HuH-7.5 (cell line): ENCODE data around the gene HSD11B1.

Experiments used
- DNase-seq: peaks from one replicate; pipeline ENCODE4 v3.0.0; 2011; ENCODE audit warnings: low spot score

Gene HSD11B1

DNA sequence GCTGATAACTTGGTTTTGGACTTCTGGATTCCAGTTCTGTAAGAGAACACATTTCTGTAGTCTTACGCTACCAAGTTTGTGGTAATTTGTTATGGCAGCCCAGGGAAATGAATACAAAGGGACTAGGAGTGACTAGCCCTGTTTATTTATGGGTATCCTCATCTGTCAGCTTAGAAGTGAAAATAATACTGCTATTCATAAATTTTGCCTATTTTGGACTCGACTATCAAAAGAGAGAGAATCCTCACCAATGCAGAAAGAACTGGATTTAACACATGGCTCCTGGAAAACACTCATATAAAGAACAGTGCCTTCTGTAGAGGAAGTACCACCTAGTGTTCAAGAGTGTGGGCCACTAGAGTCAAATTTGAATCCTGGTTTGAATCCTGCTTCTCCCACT, 22.6 kb downstream of the HSD11B1 start:
- no peak for DNase-seq

DNA sequence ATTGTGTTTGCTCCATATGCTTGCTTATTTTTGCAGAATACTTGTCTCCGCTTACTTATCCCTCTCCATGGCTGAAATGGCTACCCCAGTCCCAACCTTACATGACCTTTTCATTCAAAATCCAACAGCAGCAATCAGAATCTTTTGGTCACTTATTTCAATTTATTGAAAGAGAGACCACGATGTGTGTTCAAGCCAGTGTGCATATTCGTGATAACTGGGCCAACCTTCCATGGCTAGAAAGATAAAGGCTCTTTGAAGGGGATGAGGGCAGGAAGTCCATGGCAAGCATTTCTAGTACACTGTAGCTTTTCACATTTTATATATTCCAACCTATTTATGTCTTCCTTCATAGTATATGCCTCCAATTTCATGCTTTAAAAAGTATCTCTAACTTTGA, 23.1 kb downstream of the HSD11B1 start:
- no peak for DNase-seq

DNA sequence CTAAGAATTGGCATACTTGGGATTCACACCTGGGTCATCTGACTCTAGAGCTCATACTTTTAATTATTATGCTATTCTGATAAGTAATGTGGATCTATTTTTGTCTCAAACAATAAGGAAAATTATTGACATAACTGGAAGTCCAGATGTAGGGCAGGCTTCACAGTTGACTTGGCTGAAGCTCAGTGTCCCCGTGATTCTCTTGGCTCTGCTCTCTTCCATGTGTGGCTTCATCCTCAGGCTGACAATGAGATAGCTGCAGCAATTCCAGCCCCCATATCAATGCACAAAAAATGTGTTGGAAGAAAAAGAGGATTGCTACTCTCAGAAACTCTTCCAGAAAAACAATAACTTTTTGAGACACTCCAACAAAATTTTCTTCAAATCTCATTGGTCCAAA, 23.8 kb downstream of the HSD11B1 start:
- DNase-seq: no peak

DNA sequence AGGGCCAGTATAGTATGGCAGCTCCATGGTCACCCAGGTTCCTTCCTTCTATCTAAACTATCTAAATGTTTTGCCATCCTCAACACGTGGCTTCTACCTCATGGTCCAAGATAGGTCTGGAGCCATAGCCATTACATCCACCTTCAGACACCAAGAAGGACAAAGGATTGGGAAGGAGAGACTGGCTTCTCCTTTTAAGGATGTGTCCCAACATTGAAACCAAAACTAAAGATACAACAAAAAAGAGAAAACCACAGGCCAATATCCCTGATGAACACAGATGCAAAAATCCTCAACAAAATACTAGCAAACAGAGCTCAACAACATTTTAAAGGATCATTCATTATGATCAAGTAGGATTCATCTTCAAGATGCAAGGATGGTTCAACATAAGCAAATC, 24.8 kb downstream of the HSD11B1 start:
- no peak for DNase-seq

DNA sequence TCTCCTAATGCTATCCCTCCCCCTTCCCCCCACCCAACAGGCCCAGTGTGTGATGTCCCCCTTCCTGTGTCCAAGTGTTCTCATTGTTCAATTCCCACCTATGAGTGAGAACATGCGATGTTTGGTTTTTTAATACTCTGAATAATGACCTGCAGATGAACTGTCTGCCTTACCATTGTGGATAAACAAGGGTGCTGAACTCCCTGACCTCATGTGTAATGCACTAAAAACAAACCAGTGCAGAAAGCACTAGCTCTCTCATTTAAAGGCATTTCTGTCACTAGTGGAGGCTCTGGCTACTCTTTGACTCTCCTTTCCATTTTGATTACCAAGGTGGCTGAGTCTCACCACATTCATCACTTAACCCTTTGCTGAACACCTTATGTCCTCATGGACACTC, 28.1 kb downstream of the HSD11B1 start:
- DNase-seq: no peak

DNA sequence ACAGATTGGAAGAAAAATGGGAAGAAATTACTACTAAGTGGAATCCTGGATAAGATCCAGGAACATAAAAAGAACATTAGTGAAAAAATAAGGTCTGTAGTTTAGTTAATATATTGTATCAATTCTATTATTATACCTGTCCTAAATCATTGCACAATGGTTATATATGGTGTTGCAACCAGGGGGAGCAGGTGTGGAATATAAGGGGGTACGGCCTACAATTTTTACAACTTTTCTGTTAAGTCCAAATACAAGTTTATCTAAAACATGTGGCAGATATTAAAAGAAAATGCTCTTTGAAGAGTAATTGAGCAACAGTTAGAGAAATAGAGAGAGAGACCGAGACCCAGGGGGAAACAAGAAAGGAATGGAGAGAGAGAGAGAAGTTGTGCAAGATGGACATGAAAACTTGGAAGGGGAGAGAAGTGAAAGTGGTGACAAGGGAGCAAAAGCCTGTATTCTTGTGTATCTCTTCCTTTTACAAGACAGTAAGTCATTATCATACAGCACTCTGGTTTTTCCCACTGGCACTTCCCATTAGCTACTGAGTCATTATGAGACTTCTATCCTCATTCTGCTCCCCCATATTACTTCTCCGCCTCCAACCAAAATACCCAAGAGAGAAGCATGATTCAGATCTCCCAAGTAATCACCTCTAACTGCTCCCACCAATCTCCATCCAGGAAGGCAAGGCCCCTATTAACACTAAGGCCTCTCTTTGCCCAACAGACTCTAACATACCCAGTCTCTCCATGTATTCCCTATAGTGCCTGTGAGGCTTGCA, 29.0 kb downstream of the HSD11B1 start:
- DNase-seq: no peak

DNA sequence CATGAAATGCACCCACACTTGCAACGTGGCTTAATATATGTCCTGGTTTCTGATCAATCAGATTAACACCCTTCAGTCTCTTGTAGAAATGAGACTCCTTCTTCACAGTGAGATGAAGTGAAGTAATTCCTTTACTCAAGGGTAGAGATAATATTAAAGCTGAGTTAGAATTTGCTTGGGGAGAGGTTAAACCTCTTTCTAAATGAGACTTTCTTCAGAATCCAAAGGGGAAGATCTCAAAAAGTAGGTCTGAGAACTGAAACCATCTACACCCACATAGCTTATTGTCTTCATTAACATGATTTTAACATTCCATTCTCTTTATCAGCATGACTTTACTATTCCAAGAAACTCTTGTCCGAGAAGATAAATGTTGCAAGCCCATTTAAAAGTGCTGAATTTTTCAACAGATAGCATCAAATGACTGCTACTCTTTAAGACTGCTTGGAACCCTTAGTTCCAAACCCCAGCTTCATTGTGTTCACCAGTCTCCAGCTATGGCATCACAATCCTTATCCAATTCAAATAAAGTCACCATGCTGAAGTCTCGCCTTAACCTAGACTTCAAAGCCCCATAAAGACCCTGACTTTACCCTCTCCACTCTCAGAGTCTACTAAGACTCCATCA, 32.0 kb downstream of the HSD11B1 start:
- no peak for DNase-seq

DNA sequence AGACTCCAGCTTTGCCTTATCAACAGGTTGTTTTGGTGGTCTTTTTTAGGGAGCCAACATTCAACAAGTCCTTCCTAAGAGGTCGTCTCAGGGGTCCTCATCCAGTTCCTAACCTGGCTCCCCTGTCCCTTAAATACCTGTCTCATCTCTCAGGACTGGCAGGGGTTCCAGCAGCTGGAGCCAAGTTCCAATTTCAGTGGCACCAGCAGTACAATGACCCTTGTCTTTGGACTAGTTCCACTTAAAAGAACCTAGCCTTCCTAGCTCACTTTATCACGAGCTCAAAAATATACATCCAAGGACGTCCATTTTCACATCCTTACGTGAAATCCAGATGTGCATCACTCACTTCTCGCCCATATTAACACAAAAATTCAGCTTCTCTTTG, 32.5 kb downstream of the HSD11B1 start:
- DNase-seq: no peak

DNA sequence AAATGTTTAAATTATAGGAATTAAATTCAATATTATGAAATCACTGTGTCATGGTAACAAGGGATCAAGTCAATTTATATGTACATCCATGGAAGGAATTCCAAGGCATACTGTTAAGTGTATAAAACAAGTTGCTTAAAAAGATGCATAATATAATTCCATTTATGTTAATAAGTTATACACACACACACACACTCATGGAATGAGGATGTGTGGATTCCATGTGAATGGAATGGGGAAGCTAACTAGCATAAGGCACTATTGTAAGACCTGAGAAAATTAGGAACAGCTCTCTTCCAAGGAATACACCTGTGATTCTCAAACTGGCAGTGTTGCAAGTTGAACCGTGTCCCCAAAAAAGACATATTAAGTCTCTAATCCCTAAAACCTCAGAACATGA, 33.6 kb downstream of the HSD11B1 start:
- DNase-seq: no peak

DNA sequence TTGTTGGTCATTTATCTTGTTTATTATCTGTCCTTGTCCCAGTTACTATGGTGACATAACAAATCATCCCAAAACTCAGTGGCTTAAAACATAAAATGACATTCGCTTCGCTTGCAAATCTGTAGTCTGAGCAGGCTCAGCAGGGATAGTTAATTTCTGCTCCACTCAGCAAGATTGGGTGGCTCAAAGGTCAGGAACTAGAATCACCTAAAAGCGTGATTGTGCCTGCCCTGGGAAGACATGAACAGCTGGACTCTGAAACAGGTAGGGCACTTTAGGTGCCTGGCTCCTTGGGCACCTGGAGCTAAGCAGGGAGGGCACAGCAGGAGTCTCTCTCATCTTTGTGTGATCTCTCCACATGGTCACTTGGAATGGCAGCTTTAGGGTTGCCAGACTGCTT, 36.5 kb downstream of the HSD11B1 start:
- no peak for DNase-seq

DNA sequence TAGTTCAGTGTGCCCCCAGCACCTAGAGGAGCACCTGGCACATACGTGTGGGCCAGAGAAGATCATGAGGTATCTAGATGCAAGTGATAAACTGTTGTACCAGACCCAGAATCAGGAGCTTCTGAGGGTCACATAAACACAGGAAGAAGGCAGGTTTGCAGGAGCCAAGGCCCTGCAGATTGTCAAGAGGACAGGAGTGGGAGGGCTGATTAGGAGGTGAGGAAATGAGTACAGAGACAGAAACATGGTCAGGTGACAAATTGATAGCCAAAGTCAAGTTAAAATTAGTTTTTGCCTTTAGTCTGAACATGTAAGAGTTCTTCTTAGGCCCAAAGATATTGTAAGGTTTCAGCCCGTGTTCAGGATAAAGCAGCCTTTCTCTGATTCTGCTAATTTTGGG, 37.2 kb downstream of the HSD11B1 start:
- no peak for DNase-seq

DNA sequence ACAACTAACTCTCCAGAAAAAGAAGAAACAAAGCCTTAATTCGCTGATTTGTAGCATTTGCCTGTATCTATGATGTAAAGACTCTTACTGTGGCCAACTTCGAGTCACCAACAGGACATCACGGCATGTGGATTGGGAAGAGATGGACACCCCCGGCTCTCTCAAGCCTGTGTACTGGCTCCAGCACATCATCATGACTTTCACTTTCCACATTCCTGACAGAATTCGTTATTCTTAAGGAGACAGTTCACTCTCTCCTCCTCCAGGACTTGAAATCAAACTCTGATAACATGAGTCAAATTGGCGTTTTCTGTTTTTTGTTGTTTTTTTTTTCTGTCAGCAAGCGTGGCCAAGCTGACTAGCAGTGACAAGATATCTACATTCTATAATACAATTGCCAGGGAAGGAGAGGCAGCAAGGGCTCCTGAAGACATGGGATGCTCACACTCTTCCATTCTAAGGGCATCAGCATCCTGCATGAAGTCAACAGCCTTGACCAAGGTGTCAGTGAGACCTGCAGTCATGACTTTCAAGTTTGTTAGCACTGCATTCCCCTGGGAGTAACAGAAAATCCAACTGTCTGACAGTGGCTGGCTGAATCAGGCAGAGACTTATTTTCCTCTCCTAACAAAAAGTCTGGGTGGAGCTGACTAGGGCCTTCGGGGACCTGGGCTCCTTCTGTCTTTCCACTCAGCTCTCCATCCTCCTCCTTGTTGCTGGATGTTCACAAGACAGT, 37.9 kb downstream of the HSD11B1 start:
- DNase-seq: no peak

DNA sequence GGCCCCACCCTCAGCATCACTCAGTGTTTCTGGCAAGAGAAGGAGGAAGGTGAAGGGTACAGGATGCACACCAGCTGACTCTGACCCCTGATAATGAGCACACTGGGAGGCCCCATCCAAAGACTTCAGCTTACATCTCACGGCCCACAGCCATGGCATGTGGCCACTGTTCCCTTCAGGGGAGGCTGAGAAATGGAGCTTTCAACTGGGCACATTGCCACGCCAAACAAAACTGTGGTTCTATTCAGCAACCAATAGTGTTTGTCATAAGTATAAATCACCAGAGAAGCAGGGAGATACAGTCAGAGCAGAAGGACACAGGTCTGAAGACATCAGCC, 38.5 kb downstream of the HSD11B1 start:
- DNase-seq: no peak

DNA sequence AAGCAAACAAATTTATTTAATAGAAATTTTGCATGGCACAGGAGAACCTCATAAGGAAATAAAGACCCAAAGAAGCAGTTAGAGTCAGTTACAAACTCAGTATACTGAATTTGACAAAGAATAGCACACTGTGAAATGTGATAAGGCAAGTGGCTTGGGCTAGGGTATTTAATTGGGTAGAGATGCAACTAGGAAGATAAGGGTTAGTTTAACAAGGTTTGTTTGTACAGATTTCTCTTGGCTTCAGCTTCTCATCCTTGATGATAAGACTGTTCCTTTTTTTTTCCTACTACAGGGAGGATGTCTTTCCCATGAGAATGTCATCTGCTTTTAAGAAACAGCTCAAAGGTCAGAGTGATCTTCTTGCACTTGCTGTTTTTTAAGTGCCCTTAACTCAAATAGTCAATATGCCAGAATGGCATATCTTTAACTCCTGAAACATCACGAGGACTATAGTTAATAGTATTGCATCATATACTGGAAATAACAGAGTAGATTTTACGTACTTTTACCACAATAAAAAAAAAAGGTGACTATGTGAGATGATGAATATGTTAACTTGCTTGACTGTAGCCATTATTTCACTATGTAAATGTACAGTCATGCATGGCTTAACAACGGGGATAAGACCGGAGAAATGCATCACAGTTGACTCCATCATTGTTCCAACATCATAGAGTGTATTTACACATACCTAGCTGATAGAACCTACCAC, 42.0 kb downstream of the HSD11B1 start:
- no peak for DNase-seq

DNA sequence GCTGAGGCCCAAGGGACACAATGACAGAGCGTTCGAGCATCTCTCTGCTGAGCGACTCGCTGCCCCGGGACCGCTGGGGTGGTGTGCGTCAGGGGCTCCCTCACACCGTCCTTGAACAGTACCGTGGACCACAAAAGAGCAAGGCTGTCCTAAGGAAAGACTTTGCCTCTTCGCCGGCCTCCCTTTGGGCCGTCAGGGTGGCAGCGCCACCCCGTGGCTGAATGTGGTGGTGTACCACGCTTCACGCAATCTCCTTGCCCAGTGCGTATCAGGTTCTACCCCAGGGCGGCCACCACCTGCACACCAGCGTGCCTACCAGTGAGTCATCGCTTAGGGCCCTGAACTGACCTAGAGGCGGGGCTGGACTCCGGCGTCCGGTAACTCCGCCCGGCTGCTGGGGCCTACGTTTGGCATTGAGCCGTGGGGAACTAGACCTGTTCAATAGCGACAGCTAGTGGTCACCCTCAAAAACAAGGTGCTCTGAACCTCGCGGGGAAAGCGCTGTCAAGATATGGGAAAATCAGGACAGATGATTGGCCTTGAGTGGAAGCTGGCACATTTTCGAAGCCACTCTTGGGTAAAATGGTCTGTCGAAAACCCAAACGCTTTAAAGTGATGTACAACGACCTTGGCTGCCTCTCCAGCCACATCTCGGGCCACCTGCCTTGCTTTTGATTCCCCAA, 43.1 kb downstream of the HSD11B1 start:
- peak; percentile 65 for DNase-seq

DNA sequence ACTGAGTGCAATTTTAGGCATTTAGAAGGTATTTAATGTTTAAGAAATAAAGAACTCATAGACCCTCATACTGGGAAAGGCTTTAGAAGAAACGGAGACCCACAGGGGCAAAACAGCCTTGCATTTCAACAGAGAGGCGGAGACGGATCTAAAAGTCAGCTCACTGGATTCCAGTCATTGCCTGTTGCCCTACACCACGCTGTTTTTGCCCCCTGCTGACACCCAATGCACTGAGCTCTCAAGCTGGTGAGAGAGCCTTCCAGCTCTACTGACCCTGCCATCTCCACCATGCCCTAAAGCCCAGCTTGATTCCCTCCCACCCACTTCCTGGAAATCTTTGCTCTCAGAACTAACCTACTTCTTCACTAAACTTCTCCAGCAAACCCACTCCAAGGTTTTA, 44.0 kb downstream of the HSD11B1 start:
- no peak for DNase-seq

DNA sequence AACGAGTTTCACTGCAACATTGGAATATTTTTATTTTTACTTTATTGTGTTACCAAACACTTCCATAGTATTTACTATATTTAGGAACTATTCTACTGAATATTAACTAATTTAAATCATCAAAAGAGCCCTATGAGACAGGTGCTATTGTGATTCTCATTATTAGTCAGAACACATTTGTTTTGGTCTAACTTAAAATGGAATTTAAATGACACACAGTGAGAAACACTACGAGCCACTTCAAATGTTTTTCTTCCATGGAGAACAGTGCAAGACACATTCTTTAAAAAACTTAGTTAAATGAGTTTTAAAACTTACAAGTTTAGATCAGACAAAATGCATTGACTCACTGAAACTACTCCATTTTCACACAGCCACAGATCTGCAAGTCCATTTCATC, 44.6 kb downstream of the HSD11B1 start:
- DNase-seq: no peak

DNA sequence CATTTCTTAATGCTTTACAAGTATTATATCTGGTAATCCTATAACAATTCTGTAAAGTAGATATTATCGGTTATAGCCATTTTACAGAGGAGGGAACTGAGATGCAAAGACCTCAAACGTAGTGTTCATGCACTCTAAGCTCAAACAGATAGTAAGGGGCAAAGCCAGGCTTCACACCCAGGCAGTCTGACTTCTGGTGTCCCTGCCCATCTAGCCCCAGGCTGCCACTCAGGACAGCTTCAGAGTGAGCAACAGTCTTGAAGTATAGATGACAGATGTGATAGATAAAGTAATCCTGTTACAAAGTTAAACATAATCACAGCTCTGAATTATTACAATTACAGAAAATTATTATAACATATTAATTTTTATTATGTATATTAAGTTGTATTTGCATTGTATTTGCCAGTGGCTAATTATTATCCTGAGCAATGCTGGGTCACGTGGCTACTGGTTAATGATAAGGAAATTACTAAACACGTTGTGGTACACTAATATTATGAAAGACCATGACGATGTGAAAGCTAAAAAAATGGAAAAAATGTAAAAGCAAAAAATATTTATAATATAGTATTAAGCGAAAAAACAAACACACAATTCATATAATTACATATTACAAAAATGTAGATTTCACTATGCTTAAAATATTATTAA, 45.2 kb downstream of the HSD11B1 start:
- no peak for DNase-seq

DNA sequence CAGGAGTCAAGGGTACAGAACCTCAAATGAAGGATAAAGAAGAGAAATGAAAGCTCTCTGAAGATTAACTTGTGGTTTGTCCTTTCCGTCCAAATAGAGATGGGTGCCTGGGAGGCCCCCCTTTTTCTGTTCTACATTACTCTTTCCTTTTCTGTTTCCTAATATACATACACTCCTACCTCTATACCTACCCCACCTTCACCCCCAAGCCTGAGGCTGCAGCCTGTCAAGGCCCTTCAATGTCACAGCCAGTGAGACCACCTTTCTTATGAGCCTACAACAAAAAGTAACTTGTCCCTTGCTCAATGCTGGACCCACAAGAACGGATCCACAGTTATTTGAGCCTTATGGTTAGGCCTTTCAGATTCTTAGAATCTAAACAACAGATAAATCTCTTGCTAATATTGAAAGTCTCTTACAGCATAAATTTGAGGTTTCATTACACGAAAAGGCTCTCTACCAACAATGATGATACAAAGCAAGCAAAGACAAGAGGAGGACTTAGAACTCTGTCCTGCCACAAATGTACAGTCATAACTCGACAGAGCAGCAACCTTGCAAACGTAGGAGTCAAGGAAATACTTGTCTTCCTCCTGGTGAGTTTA, 47.1 kb downstream of the HSD11B1 start:
- DNase-seq: no peak

DNA sequence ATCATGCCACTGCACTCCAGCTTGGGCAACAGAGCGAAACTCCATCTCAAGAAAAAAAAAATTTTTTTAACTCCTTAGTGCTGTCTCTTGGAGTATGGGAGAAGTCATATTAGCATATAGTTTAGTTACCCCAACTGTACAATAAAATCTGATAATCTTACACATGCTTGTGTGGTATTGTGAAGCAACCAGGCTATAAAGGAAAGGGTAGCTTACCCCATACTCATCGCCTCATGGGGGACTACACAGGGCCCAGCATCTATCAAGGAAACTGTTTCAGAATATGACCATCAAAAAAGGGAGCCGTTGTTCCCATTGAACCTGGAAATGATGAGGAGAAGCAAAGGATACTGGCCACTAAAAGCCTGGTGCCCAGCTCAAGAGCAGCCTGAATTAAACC, 48.2 kb downstream of the HSD11B1 start:
- no peak for DNase-seq

DNA sequence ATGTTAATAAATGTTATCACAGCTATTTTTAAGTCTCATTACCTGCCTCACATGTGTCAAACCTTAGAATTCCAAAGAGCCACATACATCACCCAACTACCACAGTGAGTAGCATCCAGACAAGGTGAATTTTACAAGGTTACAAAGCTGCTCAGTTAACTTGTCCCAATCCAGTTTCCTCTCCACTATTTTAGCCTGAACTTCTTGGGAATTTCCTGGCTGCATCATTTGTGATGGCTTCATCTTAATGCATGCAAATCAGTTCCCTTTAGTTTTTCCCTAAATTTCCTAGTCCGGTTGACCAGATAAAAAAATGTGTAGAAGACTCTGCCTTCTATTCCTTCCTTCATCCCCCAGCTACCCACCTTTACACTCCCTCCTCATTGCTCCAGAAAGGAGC, 50.6 kb downstream of the HSD11B1 start:
- no peak for DNase-seq
